Measurements from ENCODE around the gene APBA2.
"Not testable (repeated sequence)": the region's sequence is repeated elsewhere in the genome, so short reads cannot be mapped to it uniquely, and the experiment has no call there.

Gene APBA2

DNA sequence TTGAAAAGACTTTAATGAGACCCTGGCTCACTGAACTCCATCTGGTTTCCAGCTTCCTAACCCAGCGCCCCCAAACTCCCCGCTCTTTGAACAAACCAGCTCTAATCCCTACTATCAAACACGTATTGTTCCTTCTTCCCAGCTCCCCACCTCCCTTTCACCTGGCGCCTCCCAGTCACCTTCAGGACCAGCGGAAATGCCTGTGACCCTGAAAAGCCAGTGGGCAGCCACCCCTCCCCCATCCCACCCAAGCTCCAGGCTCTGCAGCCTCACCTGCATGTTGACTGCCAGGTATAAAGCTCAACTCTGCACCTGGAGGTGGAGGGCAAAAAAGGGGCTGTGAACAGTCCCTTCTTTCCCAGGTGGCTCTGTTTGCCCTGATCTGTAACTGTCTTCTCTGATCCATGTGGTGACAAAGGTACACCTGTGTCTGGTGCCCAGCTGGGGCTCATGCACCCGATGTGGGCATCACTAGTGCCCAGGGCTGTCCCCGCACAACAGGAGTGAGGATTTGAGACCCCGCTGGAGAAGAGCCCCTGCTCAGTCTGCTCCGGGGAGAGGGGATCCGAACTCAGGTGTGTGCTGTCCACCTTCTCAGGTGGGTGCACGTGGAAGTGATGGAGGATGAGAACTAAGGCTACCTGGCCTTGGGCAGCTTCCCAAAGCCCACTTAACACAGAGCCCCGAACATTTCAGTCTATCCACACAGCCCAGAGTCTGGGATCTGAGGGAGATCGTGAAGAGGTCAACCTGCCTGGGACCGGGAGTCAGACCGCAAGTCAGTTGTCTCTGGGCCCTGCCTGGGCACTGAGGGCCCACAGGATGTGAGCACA lies 254.9 kb downstream of the APBA2 start:
- peak; percentile 42 for DNase-seq

DNA sequence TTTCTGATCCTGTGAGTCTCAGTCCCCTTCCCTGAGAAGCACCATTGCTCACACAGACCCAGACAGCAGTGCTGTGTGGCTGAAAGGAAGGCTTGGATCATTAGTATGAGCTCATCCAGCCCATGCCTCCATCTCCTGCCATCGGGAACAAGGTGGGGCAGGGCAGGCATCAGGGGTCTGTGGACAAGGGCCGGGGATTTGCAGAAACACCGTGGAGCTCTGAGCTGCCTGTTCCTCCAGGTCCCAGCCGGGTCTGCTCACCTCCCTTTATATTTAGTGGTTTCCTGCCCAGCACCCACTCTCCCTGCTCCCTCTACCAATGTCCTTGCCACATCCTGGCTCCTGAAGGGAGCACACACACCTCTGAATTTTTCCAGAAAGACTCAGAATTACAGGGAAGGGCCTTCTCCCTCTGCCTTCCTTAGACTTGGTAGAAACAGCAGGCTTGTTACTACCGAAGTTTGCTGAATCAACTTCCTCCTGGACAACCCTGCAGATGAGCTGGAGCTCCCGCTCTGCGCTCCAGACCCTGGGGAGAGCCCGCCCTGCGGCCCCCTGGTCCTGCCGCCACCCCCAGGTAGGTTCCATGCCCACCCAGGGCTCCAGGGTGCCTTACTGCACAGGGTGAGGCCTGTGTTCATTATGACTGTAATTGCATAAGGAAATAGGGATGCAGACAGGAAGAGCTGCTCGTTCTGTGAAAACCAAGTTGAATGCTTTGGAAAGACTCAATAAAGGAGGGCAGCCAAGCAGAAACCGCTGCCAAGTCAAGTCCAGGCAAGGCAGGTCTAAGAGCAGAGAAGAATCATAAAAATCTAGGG lies 255.7 kb downstream of the APBA2 start:
- DNase-seq, result peak; percentile 58

GRCh38 chr15:29142129-29142747 lies 256.5 kb downstream of the APBA2 start:
- DNase-seq, result no peak

DNA sequence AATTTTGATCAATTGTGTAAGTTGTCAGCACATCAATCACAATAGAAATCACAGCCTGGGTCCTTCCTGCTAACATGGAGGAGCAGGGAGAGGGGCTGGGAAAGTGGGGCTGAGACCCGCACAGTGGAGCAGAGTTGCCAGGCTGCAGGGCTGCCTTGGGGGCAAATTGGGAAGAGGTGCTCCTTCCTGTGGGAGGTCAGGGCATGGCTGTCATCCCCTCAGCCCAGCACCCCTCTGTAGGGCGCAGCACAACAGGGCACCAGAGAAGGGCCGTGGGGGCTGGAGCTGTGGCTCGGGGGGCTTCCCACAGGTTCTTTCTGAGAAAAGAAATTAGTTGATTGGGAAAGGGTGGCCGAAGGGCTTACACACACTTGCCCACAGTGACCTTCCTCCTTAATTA lies 257.5 kb downstream of the APBA2 start:
- peak; percentile 43 for DNase-seq

DNA sequence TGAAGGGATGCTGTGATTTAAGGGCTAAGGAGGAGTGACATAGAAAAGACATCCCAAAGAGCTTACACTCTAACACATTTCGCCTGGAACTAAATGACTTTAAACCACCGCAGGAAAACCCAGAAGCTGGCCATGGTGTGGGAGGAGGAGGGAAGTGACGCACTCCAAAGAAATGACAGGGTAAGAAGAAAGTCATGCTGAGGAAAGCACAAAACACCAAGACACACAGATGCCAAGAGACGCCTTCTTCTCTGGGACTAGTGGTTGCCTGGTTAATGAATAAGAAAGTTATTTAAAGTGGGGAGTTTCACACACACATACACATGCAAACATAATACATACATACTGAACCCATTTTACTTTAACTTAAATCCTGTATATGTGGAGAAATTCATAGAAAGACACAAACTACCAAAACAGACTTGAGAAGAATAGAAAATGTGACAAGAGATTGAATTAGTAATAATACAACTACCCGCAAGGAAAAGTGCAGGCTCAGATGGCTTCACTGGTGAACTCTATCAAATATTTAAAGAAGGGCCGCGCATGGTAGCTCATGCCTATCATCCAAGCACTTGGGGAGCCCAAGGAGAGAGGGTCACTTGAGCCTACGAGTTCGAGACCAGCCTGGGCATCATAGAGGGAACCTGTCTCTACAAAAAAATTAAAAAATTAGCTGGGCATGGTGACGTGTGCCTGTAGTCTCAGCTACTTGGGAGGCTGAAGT lies 258.3 kb downstream of the APBA2 start:
- DNase-seq, result peak; percentile 40

GRCh38 chr15:29149738-29150075 lies 263.9 kb downstream of the APBA2 start:
- peak; percentile 35 for DNase-seq

DNA sequence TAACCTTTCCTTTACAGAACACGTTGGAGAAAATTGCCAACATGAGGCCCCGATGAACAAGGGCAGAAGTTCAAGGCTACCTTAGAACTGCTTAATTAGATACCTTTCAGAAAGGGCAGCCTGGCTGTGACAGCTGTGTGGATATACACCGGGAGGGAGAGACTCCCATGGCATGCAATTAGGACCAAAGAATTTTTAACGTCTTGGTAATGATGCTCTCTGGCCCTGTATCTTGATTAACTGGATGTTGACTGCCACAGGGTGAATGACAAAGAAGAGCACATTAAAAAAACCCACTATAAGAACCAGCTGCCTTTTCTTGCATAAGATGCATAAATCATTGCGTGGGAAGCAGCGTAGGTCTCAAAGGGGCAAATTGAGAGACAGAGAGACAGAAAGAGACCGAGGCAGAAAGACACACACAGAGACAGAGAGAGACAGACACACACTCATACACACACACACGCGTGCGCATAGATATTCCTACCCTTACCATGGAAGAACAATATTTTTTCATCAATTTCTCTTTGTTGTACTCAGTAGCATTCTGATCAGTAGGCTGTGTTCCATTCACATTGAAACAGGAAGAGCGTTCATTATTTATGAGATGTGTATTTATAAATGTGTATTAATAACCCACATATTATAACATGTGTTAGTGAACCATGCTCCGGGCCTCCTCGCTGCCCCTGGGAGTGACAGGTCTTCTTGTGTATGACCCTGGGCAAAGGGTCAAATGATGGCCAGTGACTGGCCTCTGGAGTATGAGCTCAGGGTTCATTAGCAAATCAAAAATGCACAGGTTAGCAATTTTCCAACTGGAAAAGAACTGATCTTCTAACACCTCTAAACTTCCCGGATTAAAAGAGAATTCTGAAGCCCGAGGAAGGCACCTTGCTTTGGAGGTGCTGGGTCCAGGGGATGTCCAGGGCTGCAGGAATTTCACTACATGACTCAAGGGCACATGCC lies 265.0 kb downstream of the APBA2 start:
- DNase-seq, result no peak

- DNase-seq, result peak; percentile 35
Measured at GRCh38 chr15:29151484-29151857, 265.7 kb downstream of the APBA2 start.

DNA sequence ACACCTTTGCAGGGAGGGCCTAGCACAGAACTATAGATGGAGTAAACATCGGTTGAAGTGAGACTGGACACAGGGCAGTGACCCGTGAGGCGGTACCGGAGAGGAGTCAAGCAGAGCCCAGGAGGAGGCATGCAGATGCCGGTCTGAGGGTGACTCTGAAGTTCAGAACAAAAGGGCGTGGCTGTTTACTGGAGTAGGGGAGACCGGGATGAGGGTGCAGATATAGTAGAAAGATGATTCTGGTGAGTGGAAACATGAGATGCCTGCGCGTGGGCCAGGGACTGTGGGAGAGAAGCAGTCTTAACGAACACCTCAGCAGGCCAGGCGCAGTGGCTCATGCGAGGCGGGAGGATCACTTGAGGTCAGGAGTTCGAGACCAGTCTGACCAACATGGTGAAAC lies 270.7 kb downstream of the APBA2 start:
- DNase-seq, result no peak

- DNase-seq, result no peak
Measured at GRCh38 chr15:29159771-29160455, 274.1 kb downstream of the APBA2 start.

- DNase-seq, result no peak
Measured at GRCh38 chr15:29162411-29162810, 276.6 kb downstream of the APBA2 start.

- not testable (repeated sequence) for DNase-seq
Measured at GRCh38 chr15:29167122-29167521, 281.3 kb downstream of the APBA2 start.
